Measurements from ENCODE around the gene ZNF202.

The ZNF202 gene

GRCh38 chr11:123684601-123685000 lies 56.9 kb downstream of the ZNF202 start:
- DNase-seq (ENCODE audit: low read depth in 2 of 2, low spot score in 1 of 2), result no peak

- no peak for DNase-seq (ENCODE audit: low read depth in 2 of 2, low spot score in 1 of 2)
Observed at GRCh38 chr11:123683428-123684170, 57.9 kb downstream of the ZNF202 start.

GRCh38 chr11:123682696-123683410 lies 58.6 kb downstream of the ZNF202 start:
- no peak for DNase-seq (ENCODE audit: low read depth in 2 of 2, low spot score in 1 of 2)

- DNase-seq (ENCODE audit: low read depth in 2 of 2, low spot score in 1 of 2), result no peak
Observed at GRCh38 chr11:123681030-123681429, 60.4 kb downstream of the ZNF202 start.

GRCh38 chr11:123678246-123678645 lies 63.2 kb downstream of the ZNF202 start:
- no peak for DNase-seq (ENCODE audit: low read depth in 2 of 2, low spot score in 1 of 2)

- DNase-seq (ENCODE audit: low read depth in 2 of 2, low spot score in 1 of 2), result no peak
Observed at GRCh38 chr11:123677510-123677909, 64.0 kb downstream of the ZNF202 start.

GRCh38 chr11:123674297-123674696 lies 67.2 kb downstream of the ZNF202 start:
- no peak for DNase-seq (ENCODE audit: low read depth in 2 of 2, low spot score in 1 of 2)

All from stimulated activated CD8-positive, alpha-beta memory T cell treated with anti-CD3 and anti-CD28 coated beads, Interleukin-4, amount 100 ng/mL, for 1 hour (primary cell).